HG03565 (cell line): ENCODE measurements around the gene CX3CL1.
"Not testable (repeated sequence)": the region's sequence is repeated elsewhere in the genome, so short reads cannot be mapped to it uniquely, and the experiment has no call there.

Source experiments
- ATAC-seq: cut with Tn5 transposase; IDR thresholded peaks from one replicate; pipeline ENCODE4 v1.9.1; 2021; ENCODE audit warnings: mild to moderate bottlenecking, moderate library complexity; ENCODE audit not compliant: unreplicated experiment

CX3CL1 gene

DNA sequence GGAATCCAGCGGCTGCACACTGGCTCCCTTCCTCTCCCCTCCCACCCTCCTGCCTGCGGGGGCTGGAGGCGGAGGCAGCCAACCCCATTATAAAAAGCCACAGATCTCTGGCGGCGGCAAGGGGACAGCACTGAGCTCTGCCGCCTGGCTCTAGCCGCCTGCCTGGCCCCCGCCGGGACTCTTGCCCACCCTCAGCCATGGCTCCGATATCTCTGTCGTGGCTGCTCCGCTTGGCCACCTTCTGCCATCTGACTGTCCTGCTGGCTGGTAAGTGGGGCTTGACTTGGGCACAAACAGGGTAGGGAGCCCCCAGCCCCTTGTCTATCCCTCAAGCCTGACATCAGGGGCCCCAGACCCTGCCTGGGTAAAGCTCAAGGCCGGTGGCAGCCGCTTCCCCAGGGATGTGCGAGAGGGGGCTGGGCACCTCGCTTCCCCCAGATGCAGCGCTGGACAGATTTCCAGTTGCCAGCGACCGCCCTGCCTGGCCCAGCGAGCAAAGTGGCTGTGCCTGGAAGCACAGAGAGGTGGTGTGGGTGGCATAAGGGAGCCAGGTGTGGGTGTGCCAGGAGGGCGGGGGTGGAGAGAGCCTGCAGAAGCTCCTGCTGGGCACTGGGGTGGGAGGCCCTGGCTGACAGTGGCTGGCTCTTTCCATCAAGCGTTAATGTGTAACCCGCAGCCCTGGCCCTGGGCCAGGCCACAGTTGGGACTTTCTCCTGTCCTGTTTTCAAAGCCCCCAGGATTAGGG lies at the start of gene CX3CL1:
Gene CX3CL1 (plus strand): TSS at position 119 of the 745 bp plus-strand sequence. CDS start 79 bp downstream, at position 198.
- ATAC-seq = no peak

DNA sequence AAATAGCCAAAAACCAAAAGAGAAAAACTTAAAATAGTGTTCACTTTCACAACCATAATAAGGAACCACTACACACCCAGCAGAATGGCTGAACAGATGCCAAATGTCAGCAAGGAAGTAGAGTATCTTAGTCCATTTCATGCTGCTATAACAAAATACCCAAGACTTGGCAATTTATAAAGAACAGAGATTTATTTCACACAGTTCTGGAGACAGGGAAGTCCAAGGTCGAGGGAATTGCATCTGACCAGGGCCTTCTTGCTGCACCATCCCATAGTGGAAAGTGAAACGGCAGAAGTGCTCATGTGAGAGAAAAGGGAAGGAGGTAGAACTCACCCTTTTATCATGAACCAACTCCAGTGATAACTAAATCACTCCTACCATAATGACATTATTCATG lies 47.5 kb upstream of the CX3CL1 start:
- ATAC-seq = no peak

DNA sequence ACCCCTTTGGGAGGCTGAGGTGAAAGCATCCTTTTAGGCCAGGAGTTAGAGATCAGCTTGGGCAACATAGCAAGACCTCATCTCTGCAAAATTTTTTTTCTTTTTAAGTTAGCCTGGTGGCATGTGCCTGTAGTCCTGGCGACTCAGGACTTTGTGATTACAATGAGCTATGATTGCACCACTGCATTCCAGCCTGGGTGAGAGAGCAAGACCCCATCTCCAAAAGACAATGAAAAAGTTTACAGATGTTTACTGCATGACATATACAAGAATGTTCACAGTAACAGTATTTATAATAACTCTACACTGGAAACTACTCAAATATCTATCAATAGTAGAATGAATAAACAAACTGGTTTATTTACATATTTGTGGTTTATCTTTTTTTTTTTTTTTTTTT lies 46.8 kb upstream of the CX3CL1 start:
- no peak for ATAC-seq

GRCh38 chr16:57329718-57330327 lies 42.5 kb upstream of the CX3CL1 start:
- no peak for ATAC-seq

DNA sequence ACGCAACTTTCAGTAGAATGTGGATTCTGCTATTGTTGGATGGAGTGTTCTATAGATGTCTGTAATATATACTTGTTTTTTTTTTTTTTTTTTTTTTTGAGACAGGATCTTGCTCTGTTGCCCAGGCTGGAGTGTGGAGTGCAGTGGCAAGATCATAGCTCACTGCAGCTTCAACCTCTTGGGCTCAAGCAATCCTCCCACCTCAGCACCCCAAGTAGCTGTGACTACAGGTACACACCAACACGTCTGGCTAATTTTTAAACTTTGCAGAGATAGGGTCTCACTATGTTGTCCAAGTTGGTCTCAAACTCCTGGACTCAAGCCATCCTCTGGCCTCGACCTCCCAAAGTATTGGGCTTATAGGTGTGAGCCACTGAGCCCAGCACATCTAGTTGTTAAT lies 40.9 kb upstream of the CX3CL1 start:
- ATAC-seq = no peak

- ATAC-seq = no peak
Observed at GRCh38 chr16:57333402-57333801, 38.9 kb upstream of the CX3CL1 start.

GRCh38 chr16:57335366-57335765 lies 36.9 kb upstream of the CX3CL1 start:
- no peak for ATAC-seq

DNA sequence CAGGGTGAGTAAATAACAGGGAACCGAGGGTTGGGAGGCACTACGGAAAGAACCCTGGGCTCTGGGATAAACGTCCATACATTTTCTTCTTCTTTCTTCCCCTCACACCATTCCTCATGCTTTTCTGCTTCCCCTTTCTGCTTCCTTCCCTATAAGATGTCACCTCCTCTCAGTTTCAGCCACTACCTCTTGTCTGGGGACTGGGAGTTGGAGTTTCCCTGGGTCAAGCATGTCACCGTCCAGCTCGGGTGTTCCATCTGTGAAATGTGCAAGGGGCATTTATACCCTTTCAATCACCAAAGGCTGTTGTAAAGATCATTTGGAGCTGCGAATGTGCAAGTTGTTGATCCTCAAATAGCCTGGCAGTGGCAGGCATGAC lies 31.2 kb upstream of the CX3CL1 start:
- no peak for ATAC-seq

GRCh38 chr16:57341441-57342303 lies 30.6 kb upstream of the CX3CL1 start:
- no peak for ATAC-seq

DNA sequence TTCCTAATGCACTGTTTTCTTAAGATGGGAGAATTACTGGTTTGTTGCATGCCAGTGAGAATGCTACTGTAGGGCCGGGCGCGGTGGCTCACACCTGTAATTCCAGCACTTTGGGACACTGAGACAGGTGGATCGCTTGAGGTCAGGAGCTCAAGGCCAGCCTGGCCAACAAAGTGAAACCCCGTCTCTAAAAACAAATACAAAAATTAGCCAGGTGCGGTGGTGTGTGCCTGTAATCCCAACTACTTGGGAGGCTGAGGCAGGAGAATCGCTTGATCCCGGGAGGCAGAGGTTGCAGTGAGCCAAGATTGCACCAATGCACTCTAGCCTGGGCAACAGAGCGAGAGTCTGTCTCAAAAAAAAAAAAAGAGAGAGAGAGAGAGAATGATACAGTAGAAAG lies 29.7 kb upstream of the CX3CL1 start:
- not testable (repeated sequence) for ATAC-seq

DNA sequence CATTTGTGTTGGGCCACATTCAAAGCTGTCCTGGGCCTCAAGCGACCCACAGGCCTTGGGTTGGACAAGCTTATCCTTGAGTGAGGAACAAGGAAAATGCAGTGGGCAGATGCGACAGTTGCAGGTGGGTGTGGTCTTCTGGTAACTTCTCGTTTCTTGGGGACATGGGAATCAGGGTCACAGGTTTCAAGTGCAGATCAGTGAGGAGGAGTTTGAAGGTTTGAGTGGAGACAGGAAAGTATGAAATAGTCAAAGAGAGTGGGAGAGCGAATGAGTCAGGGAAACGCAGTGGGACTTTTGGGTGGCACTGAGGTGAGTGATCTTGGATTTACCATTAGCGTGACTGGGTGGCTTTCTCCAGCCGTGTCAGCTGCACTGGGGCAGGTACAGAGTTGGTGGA lies 29.1 kb upstream of the CX3CL1 start:
- ATAC-seq = no peak

GRCh38 chr16:57344094-57344493 lies 28.2 kb upstream of the CX3CL1 start:
- not testable (repeated sequence) for ATAC-seq

DNA sequence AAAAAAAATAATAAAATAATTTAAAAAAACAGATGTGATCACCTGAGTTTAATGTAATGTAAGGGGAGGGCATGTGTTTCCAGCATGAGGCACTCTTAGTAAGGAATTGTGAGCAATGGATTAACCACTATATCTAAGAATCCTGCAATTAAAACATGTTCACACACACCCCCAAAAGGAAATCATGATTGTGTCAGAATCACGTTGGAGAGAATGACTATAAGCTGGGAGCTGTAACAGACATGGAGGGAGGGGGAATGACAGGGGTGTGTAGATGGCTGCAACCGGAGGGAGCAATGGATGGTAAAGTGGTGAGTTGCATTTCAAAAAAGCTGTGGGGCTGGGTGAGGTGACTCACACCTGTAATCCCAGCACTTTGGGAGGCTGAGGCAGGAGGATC lies 27.3 kb upstream of the CX3CL1 start:
- ATAC-seq = no peak

GRCh38 chr16:57345666-57346204 lies 26.6 kb upstream of the CX3CL1 start:
- ATAC-seq = no peak

DNA sequence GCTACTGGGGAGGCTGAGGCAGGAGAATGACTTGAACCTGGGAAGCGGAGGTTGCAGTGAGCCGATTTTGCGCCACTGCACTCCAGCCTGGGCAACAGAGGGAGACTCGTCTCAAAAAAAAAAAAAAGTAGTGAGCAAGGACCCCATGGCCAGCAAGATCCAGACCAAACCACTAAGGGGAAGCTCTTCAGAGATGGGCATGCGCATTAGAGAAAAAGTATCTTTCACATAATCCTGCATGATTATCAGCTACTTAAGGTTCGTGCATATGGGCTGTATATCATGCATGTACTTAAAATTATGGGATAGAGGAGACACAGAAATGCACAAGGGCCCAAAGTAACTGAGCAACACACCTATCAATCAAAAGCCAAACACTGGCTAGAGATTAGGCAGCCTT lies 24.4 kb upstream of the CX3CL1 start:
- ATAC-seq = no peak

DNA sequence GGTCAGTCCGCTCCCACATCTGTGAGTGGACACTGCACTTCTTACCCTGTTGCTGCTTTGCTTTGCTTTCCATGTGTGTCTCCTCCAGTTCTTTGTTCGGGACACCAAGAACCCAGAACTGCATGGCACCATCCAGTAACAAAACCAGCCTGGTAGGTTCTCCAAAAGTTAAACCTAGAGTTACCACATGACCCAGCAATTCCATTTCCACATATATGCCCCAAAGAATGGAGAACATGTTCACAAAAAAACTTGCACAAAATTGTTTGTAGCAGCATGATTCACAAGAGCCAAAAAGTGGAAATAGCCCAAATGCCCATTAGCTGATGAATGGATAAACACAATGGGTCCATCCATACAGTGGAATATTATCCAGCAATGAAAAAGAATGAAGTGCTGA lies 24.0 kb upstream of the CX3CL1 start:
- no peak for ATAC-seq

GRCh38 chr16:57349212-57350031 lies 22.9 kb upstream of the CX3CL1 start:
- ATAC-seq = peak; percentile 88

DNA sequence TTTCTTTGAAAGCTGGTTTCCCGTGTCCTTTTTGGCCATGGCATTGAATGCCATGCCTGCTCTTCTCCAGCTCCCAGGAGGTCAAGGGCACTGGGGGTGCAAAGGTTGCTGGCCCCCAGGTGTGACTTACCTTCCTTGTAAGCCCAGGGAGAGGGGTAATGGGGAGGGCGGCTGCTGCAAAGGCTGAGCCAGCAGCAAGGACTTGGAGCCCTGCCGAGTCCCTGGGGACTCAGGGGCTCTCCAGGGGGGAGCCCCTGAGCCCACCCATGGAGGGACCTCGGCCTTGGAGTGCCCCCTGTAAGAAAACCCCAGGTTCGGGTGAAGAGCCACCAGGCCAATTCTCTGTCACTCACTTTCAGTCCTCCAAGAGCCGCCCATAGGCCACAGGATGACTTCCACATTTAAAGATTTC lies 19.6 kb upstream of the CX3CL1 start:
- ATAC-seq = no peak

GRCh38 chr16:57354311-57354710 lies 18.0 kb upstream of the CX3CL1 start:
- ATAC-seq = no peak

GRCh38 chr16:57355898-57356414 lies 16.3 kb upstream of the CX3CL1 start:
- no peak for ATAC-seq
